GM06990 (cell line): Measurements from ENCODE around the gene UBAP1.

Experiments
- DNase-seq: peaks from one replicate; pipeline ENCODE4 v3.0.0-alpha.2; 2011; ENCODE audit not compliant: insufficient read length; ENCODE audit errors: extremely low read depth
- H3K27me3 ChIP-seq: replicated peaks from 2 replicates; pipeline ENCODE4 v1.6.0; 2011; ENCODE audit warnings: low read length; ENCODE audit not compliant: control insufficient read depth, insufficient read depth
- H3K36me3 ChIP-seq: 2 replicates; pipeline ENCODE4 v1.5.1; 2011; ENCODE audit warnings: low read length; ENCODE audit not compliant: control insufficient read depth, insufficient read depth
- H3K4me3 ChIP-seq: replicated peaks from 2 replicates; pipeline ENCODE4 v1.5.1; 2011; ENCODE audit warnings: low read depth, mild to moderate bottlenecking, control low read depth, low read length
- TF ChIP-seq, protein P1 (sequence below): IDR thresholded peaks from 2 replicates; pipeline ENCODE4 v1.5.1; 2011; ENCODE audit warnings: low read length, control low read depth, mild to moderate bottlenecking, inconsistent platforms; ENCODE audit not compliant: insufficient read depth, poor library complexity, severe bottlenecking

Gene UBAP1

DNA sequence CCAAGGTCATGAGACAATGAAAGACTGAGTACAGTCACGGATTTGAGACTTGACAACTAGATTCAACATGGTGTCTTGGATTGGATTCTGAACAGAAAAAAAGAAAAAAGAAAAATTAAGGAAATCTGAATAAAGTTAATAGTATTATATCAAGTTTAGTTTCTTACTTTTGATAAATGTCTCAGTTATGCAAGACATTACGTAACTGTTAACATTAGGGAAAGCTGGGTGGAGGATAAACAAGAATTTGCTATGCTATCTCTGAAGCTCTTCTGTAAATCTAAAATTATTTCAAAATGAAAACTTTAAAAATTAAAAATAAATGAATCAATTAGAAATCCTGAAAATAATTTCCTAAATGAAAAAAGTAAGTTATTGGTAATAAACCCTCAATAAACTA lies 38.0 kb upstream of the UBAP1 start:
- TF ChIP-seq, protein P1, sequence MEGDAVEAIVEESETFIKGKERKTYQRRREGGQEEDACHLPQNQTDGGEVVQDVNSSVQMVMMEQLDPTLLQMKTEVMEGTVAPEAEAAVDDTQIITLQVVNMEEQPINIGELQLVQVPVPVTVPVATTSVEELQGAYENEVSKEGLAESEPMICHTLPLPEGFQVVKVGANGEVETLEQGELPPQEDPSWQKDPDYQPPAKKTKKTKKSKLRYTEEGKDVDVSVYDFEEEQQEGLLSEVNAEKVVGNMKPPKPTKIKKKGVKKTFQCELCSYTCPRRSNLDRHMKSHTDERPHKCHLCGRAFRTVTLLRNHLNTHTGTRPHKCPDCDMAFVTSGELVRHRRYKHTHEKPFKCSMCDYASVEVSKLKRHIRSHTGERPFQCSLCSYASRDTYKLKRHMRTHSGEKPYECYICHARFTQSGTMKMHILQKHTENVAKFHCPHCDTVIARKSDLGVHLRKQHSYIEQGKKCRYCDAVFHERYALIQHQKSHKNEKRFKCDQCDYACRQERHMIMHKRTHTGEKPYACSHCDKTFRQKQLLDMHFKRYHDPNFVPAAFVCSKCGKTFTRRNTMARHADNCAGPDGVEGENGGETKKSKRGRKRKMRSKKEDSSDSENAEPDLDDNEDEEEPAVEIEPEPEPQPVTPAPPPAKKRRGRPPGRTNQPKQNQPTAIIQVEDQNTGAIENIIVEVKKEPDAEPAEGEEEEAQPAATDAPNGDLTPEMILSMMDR, result no peak
- Histone ChIP-seq H3K4me3 (no peak overlapping the region), H3K27me3 (no peaks in the 10 kb centered on the region), H3K36me3 (no peaks in the 10 kb centered on the region)
- no peak for DNase-seq

GRCh38 chr9:34143116-34143515 lies 35.7 kb upstream of the UBAP1 start:
- no peak for DNase-seq
- TF ChIP-seq, protein P1, result no peak

DNA sequence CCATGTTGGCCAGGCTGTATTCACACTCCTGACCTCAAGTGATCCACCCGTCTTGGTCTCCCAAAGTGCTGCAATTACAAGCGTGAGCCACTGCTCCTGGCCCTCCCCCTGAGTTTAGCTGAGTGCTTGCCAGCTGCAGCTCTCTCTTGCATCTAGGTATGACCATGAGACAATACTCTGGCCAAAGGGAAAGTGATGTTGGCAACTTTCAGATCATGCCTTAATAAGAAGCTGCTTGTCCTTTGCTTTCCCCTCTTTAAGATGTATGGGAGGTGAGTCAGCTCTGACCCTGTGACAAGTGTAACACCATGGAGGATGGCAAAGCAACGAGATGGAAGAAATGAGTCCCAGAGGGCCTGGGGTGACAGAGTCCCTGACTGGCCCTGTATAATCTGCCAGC lies 33.7 kb upstream of the UBAP1 start:
- TF ChIP-seq, protein P1, result no peak
- H3K27me3 ChIP-seq, result no peaks in the 10 kb centered on the region
- DNase-seq, result no peak

More at GRCh38 chr9:34143116-34143515, 35.7 kb upstream of the UBAP1 start:
- no peaks in the 10 kb centered on the region for H3K27me3 ChIP-seq
- no peaks in the 10 kb centered on the region for H3K36me3 ChIP-seq
- no peak overlapping the region for H3K4me3 ChIP-seq

GRCh38 chr9:34151398-34151797 lies 27.4 kb upstream of the UBAP1 start:
- Histone ChIP-seq H3K27me3 (no peaks in the 10 kb centered on the region), H3K36me3 (no peaks in the 10 kb centered on the region), H3K4me3 (no peak overlapping the region)
- DNase-seq, result no peak
- TF ChIP-seq, protein P1, result no peak

More for the DNA sequence above, 33.7 kb upstream of the UBAP1 start:
- Histone ChIP-seq H3K36me3 (no peaks in the 10 kb centered on the region), H3K4me3 (no peak overlapping the region)

DNA sequence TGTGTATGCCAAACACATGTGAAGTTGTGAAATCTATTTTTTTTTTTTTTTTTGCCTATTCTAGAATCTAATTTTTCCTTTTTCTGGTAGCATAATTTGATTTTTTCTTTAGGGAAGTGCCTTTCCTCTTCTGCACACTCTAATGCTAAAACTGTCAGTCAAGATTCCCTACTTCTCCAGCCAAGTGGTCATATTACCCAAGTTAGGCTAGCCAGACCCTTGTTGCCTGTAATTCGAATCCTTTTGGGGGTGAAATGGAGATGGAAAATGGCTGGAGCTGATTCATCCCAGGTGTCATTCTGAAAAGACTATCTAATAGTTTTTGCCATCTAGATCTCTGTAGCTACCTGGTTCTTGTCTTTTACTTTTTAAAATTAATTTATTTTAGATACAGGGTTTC lies 24.8 kb upstream of the UBAP1 start:
- TF ChIP-seq, protein P1, result no peak
- H3K36me3 ChIP-seq, result no peaks in the 10 kb centered on the region
- H3K4me3 ChIP-seq, result no peak overlapping the region
- no peaks in the 10 kb centered on the region for H3K27me3 ChIP-seq
- no peak for DNase-seq

DNA sequence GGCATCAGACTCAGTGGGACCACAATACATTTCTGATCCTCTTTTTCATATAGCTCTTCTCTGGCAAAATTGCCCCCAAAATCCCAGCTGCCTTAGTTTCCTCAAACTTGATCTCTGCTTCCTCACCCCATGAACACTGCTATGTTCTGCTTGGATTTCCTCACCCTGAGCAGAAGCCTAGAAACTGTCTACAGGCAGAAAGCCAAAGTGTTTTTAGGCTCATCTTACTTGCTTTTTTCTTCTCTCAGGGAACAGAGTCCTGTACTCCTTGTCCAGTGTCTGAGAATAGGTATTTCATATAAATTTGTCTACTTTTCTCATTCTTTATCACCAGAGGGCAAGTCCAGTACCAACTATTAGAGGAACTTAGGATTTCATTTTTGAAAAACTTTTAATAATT lies 21.5 kb upstream of the UBAP1 start:
- Histone ChIP-seq H3K36me3 (no peaks in the 10 kb centered on the region), H3K27me3 (no peaks in the 10 kb centered on the region), H3K4me3 (no peak overlapping the region)
- TF ChIP-seq, protein P1, result no peak
- DNase-seq, result no peak
